Trophoblast cell (in vitro differentiated cells and primary cell): ENCODE results near the gene ZBTB20.

Experiments
- DNase-seq, 2 donors: peaks; one replicate each; pipeline ENCODE4 v3.0.0-alpha.2; 2016
- H2AFZ ChIP-seq: 2 replicates; pipeline ENCODE4 v1.6.1; 2013; ENCODE audit warnings: low read length, moderate library complexity, mild to moderate bottlenecking; ENCODE audit not compliant: insufficient read depth, poor library complexity
- H2AK5ac ChIP-seq: 2 replicates; pipeline ENCODE4 v1.6.1; 2013; ENCODE audit warnings: mild to moderate bottlenecking, low read length
- H2BK120ac ChIP-seq: 2 replicates; pipeline ENCODE4 v1.6.1; 2013; ENCODE audit warnings: low read length, mild to moderate bottlenecking, moderate library complexity; ENCODE audit not compliant: insufficient read depth, poor library complexity
- H2BK12ac ChIP-seq: 2 replicates; pipeline ENCODE4 v1.6.1; 2013; ENCODE audit warnings: mild to moderate bottlenecking, low read length, moderate library complexity
- H2BK5ac ChIP-seq: 2 replicates; pipeline ENCODE4 v1.6.1; 2013; ENCODE audit warnings: low read length, low read depth, moderate library complexity, mild to moderate bottlenecking; ENCODE audit not compliant: poor library complexity
- H3K14ac ChIP-seq: 2 replicates; pipeline ENCODE4 v1.6.1; 2013; ENCODE audit warnings: mild to moderate bottlenecking, low read length
- H3K18ac ChIP-seq: 2 replicates; pipeline ENCODE4 v1.6.1; 2013; ENCODE audit warnings: mild to moderate bottlenecking, low read length
- H3K23ac ChIP-seq: 2 replicates; pipeline ENCODE4 v1.6.1; 2013; ENCODE audit warnings: low read length
- H3K27ac ChIP-seq: 2 replicates; pipeline ENCODE4 v1.5.1; 2013; ENCODE audit warnings: low read depth, mild to moderate bottlenecking, inconsistent platforms, low read length, moderate library complexity
- H3K27me3 ChIP-seq: 2 replicates; pipeline ENCODE4 v1.6.1; 2013; ENCODE audit warnings: inconsistent platforms, mild to moderate bottlenecking, low read length, moderate library complexity; ENCODE audit not compliant: insufficient read depth
- H3K36me3 ChIP-seq, 2 experiments: 1 replicate in 1 of 2; 2 replicates in 1 of 2; pipeline ENCODE4 v1.6.1; 2013; ENCODE audit warnings: low read length in 2 of 2, mild to moderate bottlenecking in 2 of 2, moderate library complexity in 1 of 2; ENCODE audit not compliant: insufficient read depth in 2 of 2, control insufficient read depth in 1 of 2
- H3K4ac ChIP-seq: 2 replicates; pipeline ENCODE4 v1.6.1; 2013; ENCODE audit warnings: low read depth, mild to moderate bottlenecking, low read length, moderate library complexity
- H3K4me1 ChIP-seq, 2 experiments: 1 replicate in 1 of 2; 2 replicates in 1 of 2; pipeline ENCODE4 v1.6.1; 2013; ENCODE audit warnings: low read length in 2 of 2, mild to moderate bottlenecking in 2 of 2, moderate library complexity in 1 of 2; ENCODE audit not compliant: insufficient read depth in 2 of 2, control insufficient read depth in 1 of 2
- H3K4me2 ChIP-seq: 2 replicates; pipeline ENCODE4 v1.6.1; 2013; ENCODE audit warnings: inconsistent platforms, mild to moderate bottlenecking, low read length, moderate library complexity
- H3K4me3 ChIP-seq: 2 replicates; pipeline ENCODE4 v1.5.1; 2013; ENCODE audit warnings: mild to moderate bottlenecking, low read depth, low read length, inconsistent platforms
- H3K79me1 ChIP-seq: one replicate; pipeline ENCODE4 v1.6.1; 2013; ENCODE audit warnings: low read length
- H3K79me2 ChIP-seq: 2 replicates; pipeline ENCODE4 v1.6.1; 2013; ENCODE audit warnings: low read length, mild to moderate bottlenecking; ENCODE audit not compliant: control insufficient read depth, insufficient read depth, poor library complexity
- H3K9ac ChIP-seq: 2 replicates; pipeline ENCODE4 v1.6.1; 2013; ENCODE audit warnings: mild to moderate bottlenecking, low read length
- H3K9me3 ChIP-seq: 2 replicates; pipeline ENCODE4 v1.6.1; 2013; ENCODE audit warnings: low read depth, mild to moderate bottlenecking, control low read depth, inconsistent platforms, low read length; ENCODE audit not compliant: insufficient read depth
- H4K12ac ChIP-seq: 2 replicates; pipeline ENCODE4 v1.6.1; 2013; ENCODE audit warnings: low read depth, mild to moderate bottlenecking, low read length, moderate library complexity
- H4K8ac ChIP-seq: 2 replicates; pipeline ENCODE4 v1.6.1; 2013; ENCODE audit warnings: low read depth, mild to moderate bottlenecking, low read length, moderate library complexity
- H4K91ac ChIP-seq: one replicate; pipeline ENCODE4 v1.6.1; 2013; ENCODE audit warnings: low read depth, mild to moderate bottlenecking, low read length, moderate library complexity
- WGBS: extraction: QIAGEN DNeasy Blood & Tissue Kit; methylation state at CpG from one replicate; pipeline ENCODE4 v1.1.7; 2013; ENCODE audit warnings: missing lambda C conversion rate; ENCODE audit not compliant: insufficient read length, insufficient coverage; ENCODE audit errors: extremely low coverage; 5-methylcytosine and 5-hydroxymethylcytosine counted together

ZBTB20 gene

DNA sequence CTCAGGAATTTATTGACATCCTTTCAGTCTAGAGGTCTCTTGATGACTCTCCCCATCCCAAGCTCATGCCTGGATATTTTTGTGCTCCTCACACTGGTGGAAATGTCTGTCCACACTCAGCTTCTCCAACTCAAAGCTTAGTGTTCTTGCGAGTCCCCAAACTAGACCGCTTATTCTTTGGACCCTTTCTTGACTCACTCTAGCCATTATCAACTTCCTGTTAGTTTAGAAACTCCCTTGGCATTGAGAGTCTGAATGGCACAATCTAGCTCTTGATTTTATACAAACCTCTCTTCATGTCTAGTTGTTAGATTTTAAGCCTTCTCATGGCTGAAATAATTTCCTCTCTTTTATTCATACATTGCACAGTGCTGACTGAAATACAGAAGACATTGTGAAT, 833.7 kb downstream of the ZBTB20 start:
- no peak overlapping the region for H2AFZ ChIP-seq
- no peak overlapping the region for H4K12ac ChIP-seq
- no peak overlapping the region for H2AK5ac ChIP-seq
- H3K27me3 ChIP-seq: no peaks in the 10 kb centered on the region
- H3K79me1 ChIP-seq: no peaks in the 10 kb centered on the region
- H3K9me3 ChIP-seq: no peaks in the 10 kb centered on the region
- H3K14ac ChIP-seq: no peak overlapping the region
- H2BK5ac ChIP-seq: no peak overlapping the region
- peaks cover 0 to 4% of the 10 kb centered on the region in 2 experiments for H3K4me1 ChIP-seq
- no peak overlapping the region for H3K4me2 ChIP-seq
- no peak overlapping the region for H3K9ac ChIP-seq
- H2BK120ac ChIP-seq: no peak overlapping the region
- no peaks in the 10 kb centered on the region for H3K36me3 ChIP-seq
- H3K23ac ChIP-seq: no peak overlapping the region
- no CpG with 5 or more reads among the region's 2 CpGs for WGBS
- H4K91ac ChIP-seq: no peak overlapping the region
- no peak overlapping the region for H3K4me3 ChIP-seq
- no peak overlapping the region for H2BK12ac ChIP-seq
- H4K8ac ChIP-seq: no peak overlapping the region
- H3K18ac ChIP-seq: no peak overlapping the region
- H3K27ac ChIP-seq: no peak overlapping the region
- DNase-seq: no peak
- H3K4ac ChIP-seq: no peak overlapping the region
- no peaks in the 10 kb centered on the region for H3K79me2 ChIP-seq

DNA sequence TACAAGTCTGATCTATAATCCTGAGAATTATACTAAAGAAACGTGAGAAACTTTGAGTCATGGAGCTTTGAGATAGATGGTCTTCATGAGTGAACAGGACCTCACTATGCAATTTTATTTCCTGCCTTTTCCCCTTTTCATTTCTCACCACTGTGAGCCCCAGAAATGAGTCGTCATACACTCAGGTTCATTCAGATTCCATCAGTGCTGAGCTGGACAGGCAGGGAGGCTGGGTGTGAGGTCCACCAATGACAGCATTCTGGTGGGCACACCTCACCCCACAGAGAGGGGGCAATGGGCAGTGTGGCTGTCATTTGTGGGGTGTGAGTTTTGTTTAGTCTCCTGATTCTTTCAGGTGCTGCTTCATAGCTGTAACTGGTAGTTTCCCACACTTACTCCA, 836.4 kb downstream of the ZBTB20 start:
- no peak overlapping the region for H3K4me2 ChIP-seq
- no peak overlapping the region for H2BK120ac ChIP-seq
- H3K4me1 ChIP-seq: no peaks in the 10 kb centered on the region
- no peak overlapping the region for H2AK5ac ChIP-seq
- no peaks in the 10 kb centered on the region for H3K79me1 ChIP-seq
- no peak overlapping the region for H3K23ac ChIP-seq
- H4K8ac ChIP-seq: no peak overlapping the region
- no peak overlapping the region for H4K91ac ChIP-seq
- H3K18ac ChIP-seq: no peak overlapping the region
- no peak overlapping the region for H3K4ac ChIP-seq
- no peak overlapping the region for H4K12ac ChIP-seq
- H3K79me2 ChIP-seq: no peaks in the 10 kb centered on the region
- H2AFZ ChIP-seq: no peak overlapping the region
- no peak overlapping the region for H2BK5ac ChIP-seq
- H3K36me3 ChIP-seq: no peaks in the 10 kb centered on the region
- no CpG with 5 or more reads among the region's 2 CpGs for WGBS
- no peak overlapping the region for H3K14ac ChIP-seq
- H3K4me3 ChIP-seq: no peak overlapping the region
- H3K9ac ChIP-seq: no peak overlapping the region
- no peak overlapping the region for H2BK12ac ChIP-seq
- H3K27me3 ChIP-seq: no peaks in the 10 kb centered on the region
- H3K27ac ChIP-seq: no peak overlapping the region
- DNase-seq: no peak
- H3K9me3 ChIP-seq: no peaks in the 10 kb centered on the region

DNA sequence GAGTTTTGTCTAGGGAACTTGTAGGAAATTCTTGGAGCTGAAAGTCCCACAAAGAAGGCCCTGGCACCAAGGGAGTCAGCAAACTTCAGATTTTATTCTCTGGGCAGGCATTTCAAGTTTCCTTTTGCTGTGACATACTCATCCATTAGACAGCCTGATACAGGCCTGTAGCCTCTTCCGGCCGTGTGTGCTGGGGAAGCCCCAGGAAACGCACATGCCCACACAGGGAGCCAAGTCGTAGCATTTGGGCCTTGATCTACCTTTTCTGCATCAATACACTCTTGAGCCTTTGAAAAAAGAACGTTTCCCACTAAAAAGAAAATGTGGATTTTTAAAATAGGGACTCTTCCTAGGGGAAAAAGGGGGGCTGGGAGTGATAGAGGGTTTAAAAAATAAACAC, 838.3 kb downstream of the ZBTB20 start:
- Histone ChIP-seq H3K27ac (no peak overlapping the region), H3K4me1 (no peaks in the 10 kb centered on the region), H2BK12ac (no peak overlapping the region), H2AFZ (no peak overlapping the region), H4K8ac (no peak overlapping the region), H3K18ac (no peak overlapping the region), H3K4me3 (no peak overlapping the region), H3K4ac (no peak overlapping the region), H4K12ac (no peak overlapping the region), H3K27me3 (no peaks in the 10 kb centered on the region), H3K36me3 (no peaks in the 10 kb centered on the region), H3K14ac (no peak overlapping the region), H3K9ac (no peak overlapping the region), H3K79me2 (no peaks in the 10 kb centered on the region), H2BK120ac (no peak overlapping the region), H3K79me1 (no peaks in the 10 kb centered on the region), H3K4me2 (no peak overlapping the region), H2AK5ac (no peak overlapping the region), H2BK5ac (no peak overlapping the region), H4K91ac (no peak overlapping the region), H3K9me3 (no peaks in the 10 kb centered on the region), H3K23ac (no peak overlapping the region)
- no peak for DNase-seq
- WGBS: no CpG with 5 or more reads among the region's 5 CpGs

DNA sequence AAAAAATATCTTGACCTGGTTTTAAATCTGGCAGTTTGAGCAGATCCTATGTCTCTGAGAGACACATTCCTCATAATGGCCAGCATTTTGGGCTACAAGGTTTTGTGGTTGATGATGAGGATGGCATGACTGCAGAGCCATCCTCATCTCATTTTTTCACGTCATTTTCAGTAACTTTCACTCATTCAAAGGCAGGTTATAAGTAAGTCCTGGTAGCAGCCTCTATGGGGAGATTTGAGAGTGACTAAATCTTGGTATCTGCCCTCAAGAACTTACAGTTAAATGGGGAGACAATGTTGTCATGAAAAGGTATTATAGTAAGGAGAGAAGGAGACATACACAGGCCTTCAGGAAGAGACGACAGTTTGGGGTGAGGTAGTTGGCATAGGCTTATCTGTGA, 838.7 kb downstream of the ZBTB20 start:
- Histone ChIP-seq H3K79me1 (no peaks in the 10 kb centered on the region), H2AFZ (no peak overlapping the region), H4K8ac (no peak overlapping the region), H2BK12ac (no peak overlapping the region), H3K27ac (no peak overlapping the region), H2BK120ac (no peak overlapping the region), H3K9me3 (no peaks in the 10 kb centered on the region), H3K4me1 (no peaks in the 10 kb centered on the region), H3K4ac (no peak overlapping the region), H3K36me3 (no peaks in the 10 kb centered on the region), H3K14ac (no peak overlapping the region), H4K91ac (no peak overlapping the region), H3K18ac (no peak overlapping the region), H3K9ac (no peak overlapping the region), H3K27me3 (no peaks in the 10 kb centered on the region), H3K79me2 (no peaks in the 10 kb centered on the region), H4K12ac (no peak overlapping the region), H3K4me2 (no peak overlapping the region), H2AK5ac (no peak overlapping the region), H3K23ac (no peak overlapping the region), H3K4me3 (no peak overlapping the region), H2BK5ac (no peak overlapping the region)
- WGBS: no CpG with 5 or more reads among the region's 2 CpGs
- DNase-seq: no peak
